MCF 10A (cell line): ENCODE measurements around the gene C1orf185. TPM values are rescaled to one million over a fixed set of nuclear protein-coding genes. Genes with fewer than 3 reads are reported as not detected.

Experiments used
- BruUV-seq: library from RNA; stranded (reverse); fragments of 400-500 nt; replicated peaks from 2 replicates; lab custom pipeline; 2021; lab: Mats Ljungman, UMichigan
- CTCF ChIA-PET: fragments of 300-600 bp; sonication (Branson Sonifier 250); formaldehyde crosslinking; extraction: SDS; loops from one replicate; lab custom pipeline; 2021; ENCODE audit warnings: antibody characterized with exemption, inconsistent platforms; lab: Yijun Ruan, JAX
- POLR2A ChIA-PET: fragments of 300-600, 350-650 bp; sonication (Branson Sonifier 250); formaldehyde crosslinking; extraction: SDS; loops from one replicate; lab custom pipeline; 2020; ENCODE audit warnings: antibody characterized with exemption, inconsistent platforms; lab: Yijun Ruan, JAX
- DNase-seq: peaks from one replicate; pipeline ENCODE4 v3.0.0-alpha.2; 2018; ENCODE audit not compliant: unreplicated experiment
- H3K27ac Mint-ChIP-seq: one replicate; pipeline ENCODE4 v1.8.0; 2022; ENCODE audit warnings: mild to moderate bottlenecking, low read depth, mixed read lengths; ENCODE audit not compliant: unreplicated experiment
- H3K27me3 Mint-ChIP-seq: one replicate; pipeline ENCODE4 v1.8.0; 2022; ENCODE audit warnings: mixed read lengths; ENCODE audit not compliant: insufficient read depth, unreplicated experiment
- H3K36me3 Mint-ChIP-seq: one replicate; pipeline ENCODE4 v1.8.0; 2022; ENCODE audit warnings: mild to moderate bottlenecking, moderate library complexity, mixed read lengths; ENCODE audit not compliant: insufficient read depth, unreplicated experiment
- H3K4me1 Mint-ChIP-seq: one replicate; pipeline ENCODE4 v1.8.0; 2022; ENCODE audit warnings: mixed read lengths; ENCODE audit not compliant: insufficient read depth, unreplicated experiment
- H3K4me3 Mint-ChIP-seq: one replicate; pipeline ENCODE4 v1.8.0; 2022; ENCODE audit warnings: mild to moderate bottlenecking, moderate library complexity, mixed read lengths; ENCODE audit not compliant: unreplicated experiment
- H3K9me3 Mint-ChIP-seq: one replicate; pipeline ENCODE4 v1.8.0; 2022; ENCODE audit warnings: mixed read lengths; ENCODE audit not compliant: unreplicated experiment
- intact Hi-C: fragments of 100-400 bp; cut with micrococcal nuclease; formaldehyde crosslinking; loops from 2 replicates; pipeline ENCODE4 v1.14.1; 2022
- total RNA-seq: library from RNA; stranded (reverse); gene quantifications from 2 replicates; pipeline ENCODE4 v1.2.3, GENCODE V29; 2022
- TF ChIP-seq, protein P1 (sequence below): fragments of 200-600 bp; IDR thresholded peaks from one replicate; pipeline ENCODE4 v1.8.0; 2022; ENCODE audit warnings: antibody characterized with exemption, mild to moderate bottlenecking; ENCODE audit not compliant: unreplicated experiment

Gene C1orf185
- total RNA-seq, 1 experiment from 2014 or later = not detected

DNA sequence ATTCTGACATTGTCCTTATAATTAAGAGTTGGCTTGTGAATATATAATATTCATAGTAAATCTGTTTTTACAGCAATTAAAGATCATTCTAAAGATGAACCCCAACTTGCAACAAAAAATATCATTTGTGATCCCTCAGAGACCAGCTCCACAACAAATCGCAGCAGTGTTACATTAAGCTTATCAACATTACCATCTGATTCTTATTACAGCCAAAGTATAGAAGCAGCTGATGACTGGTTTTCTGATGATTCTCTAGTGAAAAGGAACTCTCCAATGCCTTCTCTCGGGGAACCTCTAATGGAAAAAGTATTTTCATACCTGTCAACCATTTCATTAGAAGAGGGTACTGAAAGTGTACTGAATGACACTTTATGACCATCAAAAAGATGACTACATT, 45.4 kb downstream of the C1orf185 start:
- Mint-ChIP-seq H3K27me3 (no peaks in the 10 kb centered on the region), H3K4me1 (no peaks in the 10 kb centered on the region), H3K27ac (no peak overlapping the region), H3K4me3 (no peak overlapping the region), H3K9me3 (no peaks in the 10 kb centered on the region), H3K36me3 (no peaks in the 10 kb centered on the region)
- TF ChIP-seq, protein P1, sequence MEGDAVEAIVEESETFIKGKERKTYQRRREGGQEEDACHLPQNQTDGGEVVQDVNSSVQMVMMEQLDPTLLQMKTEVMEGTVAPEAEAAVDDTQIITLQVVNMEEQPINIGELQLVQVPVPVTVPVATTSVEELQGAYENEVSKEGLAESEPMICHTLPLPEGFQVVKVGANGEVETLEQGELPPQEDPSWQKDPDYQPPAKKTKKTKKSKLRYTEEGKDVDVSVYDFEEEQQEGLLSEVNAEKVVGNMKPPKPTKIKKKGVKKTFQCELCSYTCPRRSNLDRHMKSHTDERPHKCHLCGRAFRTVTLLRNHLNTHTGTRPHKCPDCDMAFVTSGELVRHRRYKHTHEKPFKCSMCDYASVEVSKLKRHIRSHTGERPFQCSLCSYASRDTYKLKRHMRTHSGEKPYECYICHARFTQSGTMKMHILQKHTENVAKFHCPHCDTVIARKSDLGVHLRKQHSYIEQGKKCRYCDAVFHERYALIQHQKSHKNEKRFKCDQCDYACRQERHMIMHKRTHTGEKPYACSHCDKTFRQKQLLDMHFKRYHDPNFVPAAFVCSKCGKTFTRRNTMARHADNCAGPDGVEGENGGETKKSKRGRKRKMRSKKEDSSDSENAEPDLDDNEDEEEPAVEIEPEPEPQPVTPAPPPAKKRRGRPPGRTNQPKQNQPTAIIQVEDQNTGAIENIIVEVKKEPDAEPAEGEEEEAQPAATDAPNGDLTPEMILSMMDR = no peak
- intact Hi-C loops = no loop called here
- ChIA-PET POLR2A (interaction anchor here (0.6 to 0.7 kb wide), 3 partner anchors 198 to 520 kb away, joined by 3 read pairs; no protein-coding TSS in a partner anchor), CTCF (interaction anchor here (1.6 kb wide), 1 partner anchor 44 kb away, joined by 4 read pairs; no protein-coding TSS in a partner anchor)
- no TSS peak for BruUV-seq
- DNase-seq = no peak

DNA sequence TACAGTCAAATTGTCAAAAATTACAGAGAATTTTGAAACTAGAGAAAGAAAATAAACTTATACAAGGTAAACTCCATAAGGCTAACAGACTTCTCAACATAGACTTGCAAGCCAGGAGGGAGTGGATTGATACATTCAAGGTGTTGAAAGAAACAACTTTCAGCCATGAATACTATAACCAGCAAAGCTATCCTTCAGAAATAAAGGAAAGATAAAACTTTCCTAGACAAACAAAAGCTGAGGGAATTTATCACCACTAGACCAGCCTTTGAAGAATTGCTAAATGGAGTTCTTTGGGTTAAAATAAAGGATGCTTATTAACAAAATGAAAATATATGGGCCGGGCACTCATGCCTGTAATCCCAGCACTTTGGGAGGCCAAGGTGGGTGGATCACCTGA, 52.7 kb downstream of the C1orf185 start:
- no peak for DNase-seq
- no peaks in the 10 kb centered on the region for H3K36me3 Mint-ChIP-seq
- ChIA-PET CTCF (interaction anchor here (0.9 kb wide), 1 partner anchor 67 kb away, joined by 5 read pairs; no protein-coding TSS in a partner anchor), POLR2A (no interaction called here)
- H3K27me3 Mint-ChIP-seq = no peaks in the 10 kb centered on the region
- TF ChIP-seq, protein P1 = no peak
- BruUV-seq = no TSS peak
- H3K27ac Mint-ChIP-seq = no peak overlapping the region
- H3K9me3 Mint-ChIP-seq = peaks cover 7% of the 10 kb centered on the region
- intact Hi-C loops = no loop called here
- H3K4me3 Mint-ChIP-seq = no peak overlapping the region
- H3K4me1 Mint-ChIP-seq = no peaks in the 10 kb centered on the region

DNA sequence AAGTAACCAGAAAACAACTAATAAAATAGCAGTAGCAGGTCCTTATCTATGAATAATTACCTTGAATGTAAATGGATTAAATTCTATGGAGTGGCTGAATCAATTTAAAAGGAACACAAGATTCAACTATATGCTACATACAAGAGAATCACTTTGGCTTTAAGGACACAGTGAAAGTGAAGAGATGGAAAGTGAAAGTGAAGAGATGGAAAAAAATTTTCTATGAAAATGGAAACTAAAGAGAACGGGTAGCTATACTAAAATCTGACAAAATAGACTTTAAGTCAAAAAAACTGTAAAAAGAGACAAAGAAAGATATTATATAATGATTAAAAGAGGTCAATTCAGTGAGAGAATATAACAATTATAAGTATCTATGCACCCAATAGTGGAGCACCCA, 54.7 kb downstream of the C1orf185 start:
- Mint-ChIP-seq H3K4me1 (no peaks in the 10 kb centered on the region), H3K36me3 (no peaks in the 10 kb centered on the region), H3K27ac (no peak overlapping the region), H3K9me3 (peaks cover 7% of the 10 kb centered on the region), H3K27me3 (no peaks in the 10 kb centered on the region), H3K4me3 (no peak overlapping the region)
- no peak for DNase-seq
- CTCF ChIA-PET = interaction anchor here (0.7 kb wide), 1 partner anchor 56 kb away, joined by 3 read pairs; no protein-coding TSS in a partner anchor
- POLR2A ChIA-PET = no interaction called here
- TF ChIP-seq, protein P1 = no peak
- BruUV-seq = no TSS peak
- intact Hi-C loops = no loop called here

DNA sequence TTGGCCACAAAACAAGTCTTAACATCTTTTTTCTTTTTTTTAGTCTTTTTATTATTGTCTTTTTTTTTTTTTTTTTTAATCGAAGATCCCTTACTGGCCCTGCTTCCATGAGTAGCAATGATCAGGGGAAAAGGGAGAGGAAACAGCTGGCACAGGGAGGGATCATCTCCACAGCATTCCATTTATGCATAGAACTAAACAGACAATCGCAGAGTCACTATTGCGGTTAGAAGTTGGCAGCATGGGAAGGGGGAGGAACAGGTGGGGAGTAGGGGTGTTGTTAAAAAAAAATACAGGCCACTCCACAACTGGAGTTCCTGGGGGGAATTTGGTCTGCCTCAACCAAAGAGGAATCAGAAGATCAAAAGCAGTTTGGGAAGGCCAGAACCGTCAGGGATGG, 55.4 kb downstream of the C1orf185 start:
- no peaks in the 10 kb centered on the region for H3K4me1 Mint-ChIP-seq
- CTCF ChIA-PET = no interaction called here

More for the DNA sequence above, 55.4 kb downstream of the C1orf185 start:
- peaks cover 7% of the 10 kb centered on the region for H3K9me3 Mint-ChIP-seq
- intact Hi-C loops = no loop called here
- H3K27ac Mint-ChIP-seq = no peak overlapping the region
- TF ChIP-seq, protein P1 = no peak
- BruUV-seq = no TSS peak
- no peaks in the 10 kb centered on the region for H3K36me3 Mint-ChIP-seq
- H3K4me3 Mint-ChIP-seq = no peak overlapping the region
- POLR2A ChIA-PET = no interaction called here
- DNase-seq = no peak
- H3K27me3 Mint-ChIP-seq = no peaks in the 10 kb centered on the region
